Natural killer cell (primary cell): ENCODE results near the gene CADM2. TPM values are rescaled to one million over a fixed set of nuclear protein-coding genes. Genes with fewer than 3 reads are reported as not detected.
"Not testable (repeated sequence)": the region's sequence is repeated elsewhere in the genome, so short reads cannot be mapped to it uniquely, and the experiment has no call there.

Experiments used
- ATAC-seq, 3 donors: fragments of 150-1000 bp in 2 of 3; fragments of 200-7000 bp in 1 of 3; cut with Tn5 transposase; 1 replicate in 1 of 3; 2 replicates in 2 of 3; pipeline ENCODE4 v1.10.0; 2021; ENCODE audit warnings: mild to moderate bottlenecking in 2 of 3, moderate library complexity in 2 of 3
- DNase-seq, 2 donors: peaks; one replicate each; pipeline versions ENCODE4 v3.0.0 to v3.0.0-alpha.2; 2013 to 2021; ENCODE audit warnings: mixed read lengths in 1 of 2
- H3K27ac ChIP-seq: one replicate; pipeline ENCODE4 v1.5.1; 2013; ENCODE audit warnings: mild to moderate bottlenecking, low read length
- H3K27me3 ChIP-seq: one replicate; pipeline ENCODE4 v1.6.1; 2013; ENCODE audit warnings: low read length; ENCODE audit not compliant: control insufficient read depth, insufficient read depth
- H3K36me3 ChIP-seq: one replicate; pipeline ENCODE4 v1.6.1; 2013; ENCODE audit warnings: low read length; ENCODE audit not compliant: control insufficient read depth, insufficient read depth
- H3K4me1 ChIP-seq: one replicate; pipeline ENCODE4 v1.6.1; 2013; ENCODE audit warnings: low read length; ENCODE audit not compliant: control insufficient read depth, insufficient read depth
- H3K4me3 ChIP-seq: one replicate; pipeline ENCODE4 v1.5.1; 2013; ENCODE audit warnings: low read length
- H3K9me3 ChIP-seq: one replicate; pipeline ENCODE4 v1.6.1; 2013; ENCODE audit warnings: low read length; ENCODE audit not compliant: control insufficient read depth, insufficient read depth
- H3K27ac Mint-ChIP-seq, 2 donors: one replicate each; pipeline ENCODE4 v1.8.0; 2022; ENCODE audit warnings: mild to moderate bottlenecking in 2 of 2, mixed read lengths in 2 of 2, moderate library complexity in 1 of 2
- H3K27me3 Mint-ChIP-seq, 2 donors: one replicate each; pipeline ENCODE4 v1.8.0; 2022; ENCODE audit warnings: low read depth in 2 of 2, mixed read lengths in 2 of 2
- H3K36me3 Mint-ChIP-seq: one replicate; pipeline ENCODE4 v1.8.0; 2022; ENCODE audit warnings: mixed read lengths
- H3K4me1 Mint-ChIP-seq, 2 donors: one replicate each; pipeline ENCODE4 v1.8.0; 2022; ENCODE audit warnings: mixed read lengths in 2 of 2
- H3K4me3 Mint-ChIP-seq: one replicate; pipeline ENCODE4 v1.8.0; 2022; ENCODE audit warnings: mild to moderate bottlenecking, moderate library complexity, mixed read lengths
- H3K9me3 Mint-ChIP-seq, 2 donors: one replicate each; pipeline ENCODE4 v1.8.0; 2022; ENCODE audit warnings: mixed read lengths in 2 of 2
- whole genome bisulfite sequencing: methylation state at CpG from one replicate; pipeline ENCODE4 v1.1.7; 2013; ENCODE audit warnings: missing lambda C conversion rate; ENCODE audit not compliant: insufficient coverage; 5-methylcytosine and 5-hydroxymethylcytosine counted together
- intact Hi-C: fragments of 100-400 bp; cut with micrococcal nuclease; formaldehyde crosslinking; loops from one replicate; pipeline ENCODE4 v1.14.2; 2022
- total RNA-seq, 4 donors: library from RNA; stranded (reverse); fragments of 120-200 nt in 1 of 4; gene quantifications; one replicate each; pipeline versions ENCODE4 v1.2.3 to v1.2.4, GENCODE V29; 2013 to 2022
- TF ChIP-seq, protein P1 (sequence below): fragments of 200-600 bp; IDR thresholded peaks from one replicate; pipeline ENCODE4 v1.8.0; 2022; ENCODE audit warnings: antibody characterized with exemption

The CADM2 gene
- total RNA-seq, 3 donors from 2014 or later (not counting 1 experiment from before 2014, with no cell fraction given): 0.07 TPM; not detected in 2

GRCh38 chr3:85102781-85103180 is 144.0 kb downstream of the CADM2 start:
- Mint-ChIP-seq H3K9me3 (peaks cover 15% of the 10 kb centered on the region in 2 donors), H3K4me3 (no peak overlapping the region), H3K27ac (no peak overlapping the region), H3K27me3 (no peaks in the 10 kb centered on the region), H3K4me1 (no peaks in the 10 kb centered on the region), H3K36me3 (peaks cover 6% of the 10 kb centered on the region)
- H3K27me3 ChIP-seq: no peaks in the 10 kb centered on the region
- DNase-seq: no peak
- H3K4me3 ChIP-seq: no peak overlapping the region
- ATAC-seq: no peak
- no peaks in the 10 kb centered on the region for H3K4me1 ChIP-seq
- H3K36me3 ChIP-seq: no peaks in the 10 kb centered on the region
- intact Hi-C loops: no loop called here
- 38% methylated on average over 1 of the region's 1 CpG for WGBS
- TF ChIP-seq, protein P1, sequence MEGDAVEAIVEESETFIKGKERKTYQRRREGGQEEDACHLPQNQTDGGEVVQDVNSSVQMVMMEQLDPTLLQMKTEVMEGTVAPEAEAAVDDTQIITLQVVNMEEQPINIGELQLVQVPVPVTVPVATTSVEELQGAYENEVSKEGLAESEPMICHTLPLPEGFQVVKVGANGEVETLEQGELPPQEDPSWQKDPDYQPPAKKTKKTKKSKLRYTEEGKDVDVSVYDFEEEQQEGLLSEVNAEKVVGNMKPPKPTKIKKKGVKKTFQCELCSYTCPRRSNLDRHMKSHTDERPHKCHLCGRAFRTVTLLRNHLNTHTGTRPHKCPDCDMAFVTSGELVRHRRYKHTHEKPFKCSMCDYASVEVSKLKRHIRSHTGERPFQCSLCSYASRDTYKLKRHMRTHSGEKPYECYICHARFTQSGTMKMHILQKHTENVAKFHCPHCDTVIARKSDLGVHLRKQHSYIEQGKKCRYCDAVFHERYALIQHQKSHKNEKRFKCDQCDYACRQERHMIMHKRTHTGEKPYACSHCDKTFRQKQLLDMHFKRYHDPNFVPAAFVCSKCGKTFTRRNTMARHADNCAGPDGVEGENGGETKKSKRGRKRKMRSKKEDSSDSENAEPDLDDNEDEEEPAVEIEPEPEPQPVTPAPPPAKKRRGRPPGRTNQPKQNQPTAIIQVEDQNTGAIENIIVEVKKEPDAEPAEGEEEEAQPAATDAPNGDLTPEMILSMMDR: no peak
- H3K9me3 ChIP-seq: no peaks in the 10 kb centered on the region
- no peak overlapping the region for H3K27ac ChIP-seq

DNA sequence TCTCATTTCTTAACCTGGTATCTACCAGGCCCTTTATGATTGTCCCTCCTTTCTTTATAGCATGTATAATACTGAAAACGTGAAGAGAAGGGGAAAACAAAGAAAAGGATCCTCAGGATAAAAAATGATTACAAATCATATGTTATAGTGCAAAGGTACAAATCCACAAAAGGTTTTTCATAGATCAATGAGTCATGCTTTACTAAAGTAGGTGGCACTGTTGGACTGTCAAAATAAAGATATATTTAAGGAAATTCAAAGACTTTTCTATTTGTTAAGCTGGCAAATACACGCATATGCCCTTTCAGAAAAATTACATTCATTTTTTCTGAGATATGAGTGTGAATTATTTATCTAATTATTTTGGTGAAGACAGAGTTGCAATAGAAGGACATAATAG is 151.6 kb downstream of the CADM2 start:
- Histone ChIP-seq H3K27me3 (no peaks in the 10 kb centered on the region), H3K27ac (no peak overlapping the region), H3K4me1 (no peaks in the 10 kb centered on the region), H3K36me3 (no peaks in the 10 kb centered on the region), H3K4me3 (no peak overlapping the region), H3K9me3 (no peaks in the 10 kb centered on the region)
- ATAC-seq (no peak), DNase-seq (no peak)
- WGBS: no CpG with 5 or more reads among the region's 2 CpGs
- Mint-ChIP-seq H3K27me3 (no peaks in the 10 kb centered on the region), H3K9me3 (peaks cover 17 to 20% of the 10 kb centered on the region in 2 donors), H3K36me3 (peaks cover 13% of the 10 kb centered on the region), H3K4me3 (no peak overlapping the region), H3K27ac (no peak overlapping the region), H3K4me1 (no peaks in the 10 kb centered on the region)
- TF ChIP-seq, protein P1: no peak
- intact Hi-C loops: no loop called here

DNA sequence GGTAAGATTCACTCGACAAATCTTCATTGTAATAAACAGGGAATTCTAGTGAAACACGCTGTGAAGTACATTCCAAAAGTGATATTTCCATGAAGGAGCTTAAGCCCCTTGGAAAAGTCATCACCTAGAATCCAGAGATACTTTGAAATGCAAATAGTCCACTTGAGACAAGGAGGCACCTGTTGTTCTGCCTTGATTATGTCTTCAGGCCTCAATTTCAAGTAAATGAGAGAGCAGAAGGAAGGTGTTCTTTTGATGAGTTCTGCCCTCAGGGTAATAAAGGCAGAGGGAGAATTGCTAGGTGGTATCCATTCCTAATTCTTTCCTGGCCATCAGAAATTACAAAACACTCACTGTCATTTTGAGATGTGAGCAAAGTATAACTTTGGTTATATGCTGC is 162.1 kb downstream of the CADM2 start:
- Histone ChIP-seq H3K4me3 (no peak overlapping the region), H3K4me1 (no peaks in the 10 kb centered on the region), H3K36me3 (no peaks in the 10 kb centered on the region), H3K27me3 (no peaks in the 10 kb centered on the region), H3K27ac (no peak overlapping the region), H3K9me3 (peaks cover 7% of the 10 kb centered on the region)
- DNase-seq (no peak), ATAC-seq (no peak)
- no peaks in the 10 kb centered on the region for H3K4me1 Mint-ChIP-seq
- H3K9me3 Mint-ChIP-seq: peaks cover 3 to 20% of the 10 kb centered on the region in 2 donors
- TF ChIP-seq, protein P1: no peak
- no peaks in the 10 kb centered on the region for H3K36me3 Mint-ChIP-seq
- 88% methylated on average over 2 of the region's 2 CpGs for WGBS
- H3K4me3 Mint-ChIP-seq: no peak overlapping the region
- H3K27ac Mint-ChIP-seq: no peak overlapping the region
- no peaks in the 10 kb centered on the region for H3K27me3 Mint-ChIP-seq
- intact Hi-C loops: no loop called here

DNA sequence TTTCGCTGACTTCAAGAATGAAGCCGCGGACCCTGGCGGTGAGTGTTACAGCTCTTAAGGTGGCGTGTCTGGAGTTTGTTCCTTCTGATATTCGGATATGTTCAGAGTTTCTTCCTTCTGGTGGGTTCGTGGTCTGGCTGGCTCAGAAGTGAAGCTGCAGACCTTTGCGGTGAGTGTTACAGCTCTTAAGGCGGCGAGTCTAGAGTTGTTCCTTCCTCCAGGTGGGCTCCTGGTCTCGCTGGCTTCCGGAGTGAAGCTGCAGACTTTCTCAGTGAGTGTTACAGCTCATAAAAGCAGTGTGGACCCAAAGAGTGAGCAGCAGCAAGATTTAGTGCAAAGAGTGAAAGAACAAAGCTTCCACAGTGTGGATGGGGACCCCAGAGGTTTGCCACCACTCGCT is 174.1 kb downstream of the CADM2 start:
- H3K9me3 ChIP-seq, ATAC-seq, H3K4me1 Mint-ChIP-seq, H3K4me1 ChIP-seq, H3K27me3 ChIP-seq, H3K4me3 Mint-ChIP-seq, H3K27me3 Mint-ChIP-seq, DNase-seq, H3K27ac Mint-ChIP-seq, H3K27ac ChIP-seq, H3K4me3 ChIP-seq, intact Hi-C loops, H3K9me3 Mint-ChIP-seq, H3K36me3 Mint-ChIP-seq, H3K36me3 ChIP-seq: not testable (repeated sequence)
- WGBS: 89% methylated on average over 13 of the region's 13 CpGs

DNA sequence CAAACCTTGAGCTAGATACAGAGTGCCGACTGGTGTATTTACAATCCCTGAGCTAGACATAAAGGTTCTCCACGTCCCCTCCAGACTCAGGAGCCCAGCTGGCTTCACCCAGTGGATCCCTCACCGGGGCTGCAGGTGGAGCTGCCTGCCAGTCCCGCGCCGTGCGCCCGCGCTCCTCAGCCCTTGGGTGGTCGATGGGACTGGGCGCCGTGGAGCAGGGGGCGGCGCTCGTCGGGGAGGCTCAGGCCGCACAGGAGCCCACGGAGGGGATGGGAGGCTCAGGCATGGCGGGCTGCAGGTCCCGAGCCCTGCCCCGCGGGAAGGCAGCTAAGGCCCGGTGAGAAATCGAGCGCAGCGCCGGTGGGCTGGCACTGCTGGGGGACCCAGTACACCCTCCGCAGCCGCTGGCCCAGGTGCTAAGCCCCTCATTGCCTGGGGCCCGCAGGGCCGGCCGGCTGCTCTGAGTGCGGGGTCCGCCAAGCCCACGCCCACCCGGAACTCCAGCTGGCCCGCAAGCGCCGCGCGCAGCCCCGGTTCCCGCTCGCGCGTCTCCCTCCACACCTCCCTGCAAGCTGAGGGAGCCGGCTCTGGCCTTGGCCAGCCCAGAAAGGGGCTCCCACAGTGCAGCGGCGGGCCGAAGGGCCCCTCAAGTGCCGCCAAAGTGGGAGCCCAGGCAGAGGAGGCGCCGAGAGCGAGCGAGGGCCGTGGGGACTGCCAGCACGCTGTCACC is 175.1 kb downstream of the CADM2 start:
- H3K36me3 ChIP-seq, H3K27ac ChIP-seq, DNase-seq, H3K27ac Mint-ChIP-seq, H3K27me3 Mint-ChIP-seq, intact Hi-C loops, H3K4me3 ChIP-seq, H3K9me3 ChIP-seq, ATAC-seq, H3K9me3 Mint-ChIP-seq, H3K27me3 ChIP-seq, H3K4me1 Mint-ChIP-seq, H3K4me1 ChIP-seq, H3K36me3 Mint-ChIP-seq, H3K4me3 Mint-ChIP-seq: not testable (repeated sequence)
- WGBS: 96% methylated on average over 43 of the region's 57 CpGs
